GM19395 (cell line): ENCODE measurements around the gene RHEB.

Experiments used
- ATAC-seq: cut with Tn5 transposase; IDR thresholded peaks from one replicate; pipeline ENCODE4 v1.9.1; 2021; ENCODE audit warnings: mild to moderate bottlenecking, moderate library complexity; ENCODE audit not compliant: unreplicated experiment

RHEB gene

GRCh38 chr7:151435103-151435916, 84.4 kb downstream of the RHEB start:
- ATAC-seq, result no peak

DNA sequence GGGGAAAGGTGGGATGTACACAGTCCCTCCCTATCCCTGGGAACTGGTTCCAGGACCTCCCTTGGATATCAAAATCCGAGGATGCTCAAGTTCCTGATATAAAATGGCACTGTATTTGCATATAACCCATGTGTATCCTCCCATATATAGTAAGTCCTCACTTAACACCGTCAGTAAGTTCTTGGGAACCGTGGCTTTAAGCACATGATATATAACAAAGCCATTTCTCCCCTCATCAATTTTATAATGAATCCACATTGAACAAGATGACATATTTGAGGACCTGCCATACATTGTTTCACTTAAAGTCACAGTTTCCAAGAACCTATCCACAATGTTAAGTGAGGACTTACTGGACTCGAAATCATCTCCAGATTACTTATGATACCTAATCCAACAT, 85.1 kb downstream of the RHEB start:
- no peak for ATAC-seq

- ATAC-seq, result no peak
These were observed 85.8 kb downstream of the RHEB start for GRCh38 chr7:151433721-151434400.

GRCh38 chr7:151432658-151433521, 86.8 kb downstream of the RHEB start:
- ATAC-seq, result peak; percentile 55

- ATAC-seq, result no peak
These were observed 87.9 kb downstream of the RHEB start for GRCh38 chr7:151431768-151432311.

DNA sequence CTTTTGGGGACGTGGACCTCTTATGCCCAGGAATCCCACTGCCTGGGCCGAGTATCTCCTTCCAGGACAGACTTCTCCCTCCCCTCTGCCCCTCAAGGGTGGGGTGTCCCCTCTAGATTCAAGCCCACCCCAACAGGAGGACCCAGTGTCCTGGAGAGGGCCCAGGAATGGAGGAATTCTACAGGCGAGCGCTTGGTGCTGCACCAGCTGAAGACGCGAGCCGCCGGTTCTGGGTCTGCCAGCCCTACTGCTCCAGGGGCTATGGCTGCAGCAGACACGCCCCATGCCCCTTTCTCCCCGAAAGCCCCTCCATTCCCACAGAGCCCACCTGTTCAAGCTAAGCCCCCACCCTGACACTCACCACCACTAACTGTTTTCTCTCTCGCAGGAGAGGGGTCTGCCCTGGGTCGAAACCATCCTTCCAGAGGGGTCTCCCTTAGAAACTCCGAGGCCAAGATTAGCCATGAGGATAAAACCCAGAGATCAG, 88.4 kb downstream of the RHEB start:
- ATAC-seq, result no peak

DNA sequence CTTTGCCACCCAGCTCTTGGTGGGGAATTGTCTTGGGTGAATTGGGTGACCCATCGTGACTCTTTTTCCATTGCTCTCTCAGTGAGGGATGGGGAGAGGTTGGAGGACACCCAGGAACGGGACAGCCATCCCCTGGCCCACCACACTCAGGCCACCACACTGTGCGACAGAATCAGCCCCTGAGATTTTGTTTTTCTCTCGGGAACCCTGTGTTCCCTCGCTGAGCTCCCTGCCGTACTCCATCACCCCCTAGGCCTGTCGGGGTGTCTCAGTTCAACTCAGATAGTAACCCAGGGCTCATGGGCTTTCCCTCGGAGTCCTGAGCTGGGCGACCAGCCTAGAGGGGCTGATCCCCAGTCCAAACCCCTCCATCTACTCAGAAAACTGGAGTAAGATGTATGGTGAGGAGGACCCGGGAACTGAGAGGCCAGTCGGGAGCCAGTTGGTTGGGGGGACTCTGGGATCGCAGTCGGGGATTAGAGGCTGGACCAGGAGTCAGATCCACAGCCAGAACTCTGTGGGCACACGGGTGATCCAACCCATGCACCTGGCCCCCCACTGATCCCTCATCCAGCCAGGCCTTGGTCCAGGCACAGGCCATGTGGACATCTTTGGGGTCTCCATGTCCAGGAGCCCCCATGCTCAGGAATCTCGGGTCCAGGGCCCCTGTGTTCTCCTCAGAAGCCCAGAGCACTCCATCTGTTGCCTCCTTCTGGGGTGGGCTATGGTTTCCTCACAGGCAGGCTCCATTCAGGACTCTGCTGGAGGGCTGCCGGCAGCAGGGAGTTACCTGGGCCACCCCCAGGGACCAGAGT, 89.1 kb downstream of the RHEB start:
- no peak for ATAC-seq

DNA sequence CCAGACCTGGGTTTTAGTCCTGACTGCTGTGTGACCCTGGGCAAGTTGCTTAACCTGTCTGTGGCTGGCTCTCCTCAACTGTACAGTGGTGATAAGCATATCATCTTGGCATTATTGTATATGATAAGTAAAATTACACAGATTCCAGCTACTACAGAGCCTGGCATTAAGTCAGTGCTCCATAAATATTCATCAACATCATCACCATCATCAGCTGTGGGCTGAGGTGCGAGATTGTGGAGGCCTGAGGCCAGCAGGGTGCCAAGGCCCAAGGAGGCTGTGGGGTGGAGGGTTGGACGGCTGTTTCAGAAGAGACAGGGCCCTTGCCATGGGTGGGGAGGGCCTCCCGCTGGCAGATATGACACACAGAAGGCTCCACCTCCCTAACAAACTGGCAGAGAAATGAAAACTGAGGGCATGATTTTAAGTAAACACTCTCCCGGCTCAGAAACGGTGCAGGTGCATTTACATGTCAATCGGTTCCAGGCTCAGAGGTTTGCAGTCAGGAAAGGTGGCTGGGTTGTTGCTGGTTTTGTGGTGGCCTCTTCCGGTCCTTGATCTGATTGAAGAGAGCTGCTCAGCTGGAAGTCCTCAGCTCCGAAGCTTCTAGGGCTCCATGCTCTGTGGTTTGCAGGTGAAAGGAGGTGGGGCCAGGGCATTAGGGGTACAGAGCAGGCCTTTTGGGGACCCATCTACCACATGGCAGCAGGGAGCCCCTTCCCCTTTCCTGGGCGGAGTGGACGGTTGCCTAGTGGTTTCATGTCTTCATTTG, 89.9 kb downstream of the RHEB start:
- ATAC-seq, result peak; percentile 60

GRCh38 chr7:151429237-151429559, 90.5 kb downstream of the RHEB start:
- ATAC-seq, result no peak

GRCh38 chr7:151428378-151429236, 91.1 kb downstream of the RHEB start:
- ATAC-seq, result no peak

DNA sequence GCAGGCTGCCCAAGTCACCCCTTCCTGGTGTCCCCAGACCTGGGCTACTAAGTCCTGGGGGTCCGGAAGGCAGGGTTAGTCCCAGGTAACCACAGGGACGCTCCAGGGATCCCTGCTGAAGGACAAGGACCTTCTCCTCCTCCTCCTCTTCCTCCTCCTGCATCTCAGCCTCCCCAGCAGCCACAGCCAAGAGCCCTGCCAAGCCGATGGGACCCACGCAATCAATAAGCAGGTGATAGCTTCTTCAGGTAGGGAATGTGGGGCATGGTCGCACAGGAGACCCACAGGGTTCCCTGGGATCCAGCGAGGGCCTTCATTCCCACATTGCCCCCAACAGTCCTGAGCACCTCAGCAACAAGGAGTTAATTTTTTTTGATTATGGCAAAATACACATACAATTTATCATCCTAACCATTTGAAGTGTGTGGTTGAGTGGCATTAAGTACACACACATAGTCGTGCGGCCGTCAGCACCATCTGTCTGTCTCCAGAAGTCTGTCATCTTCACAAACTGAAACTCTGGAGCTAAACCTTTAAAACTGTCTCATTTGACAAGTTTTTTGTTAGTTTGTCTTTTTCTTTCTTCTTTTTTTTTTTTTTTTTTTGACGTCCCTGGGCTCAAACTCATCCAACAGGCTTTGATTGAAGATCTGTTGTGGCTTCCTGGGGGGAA, 91.9 kb downstream of the RHEB start:
- no peak for ATAC-seq

DNA sequence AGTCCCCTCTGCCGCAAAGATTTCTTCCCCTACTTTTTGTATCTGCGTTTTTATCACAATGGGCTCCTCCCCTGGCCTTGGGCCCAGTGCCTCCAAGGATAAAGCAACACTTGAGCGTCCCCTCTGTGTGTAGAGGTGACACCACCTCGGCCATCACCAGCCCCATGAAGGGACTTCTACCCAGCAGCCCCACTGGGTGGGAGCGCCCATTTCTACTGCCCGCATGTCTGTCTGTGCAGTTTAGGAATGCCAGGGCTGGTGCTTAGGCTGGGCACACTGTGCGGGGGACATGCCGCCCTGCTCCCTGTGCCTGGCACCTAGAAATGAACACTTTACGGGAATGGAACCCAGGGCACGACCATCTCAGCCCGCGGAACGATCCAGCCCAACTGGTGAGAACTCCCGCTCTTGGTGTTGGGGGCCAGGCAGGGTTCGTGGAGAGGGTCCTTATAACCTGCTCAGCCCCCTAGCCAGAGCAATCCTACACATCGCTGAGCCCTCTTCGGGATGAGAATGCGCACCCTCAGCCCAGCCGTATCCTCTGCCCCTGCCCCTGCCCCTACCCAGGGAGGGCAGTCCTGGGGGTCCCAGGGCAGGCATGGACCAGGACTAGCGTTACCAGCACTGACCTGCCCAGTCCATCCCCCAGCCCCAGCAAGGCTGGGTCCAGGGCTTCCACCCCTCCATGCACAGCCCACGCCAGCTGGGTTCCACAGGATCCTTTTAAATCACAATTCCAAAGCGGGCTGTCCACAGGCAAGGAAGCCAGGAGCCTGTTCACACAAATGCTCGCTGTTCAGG, 92.6 kb downstream of the RHEB start:
- ATAC-seq, result no peak

DNA sequence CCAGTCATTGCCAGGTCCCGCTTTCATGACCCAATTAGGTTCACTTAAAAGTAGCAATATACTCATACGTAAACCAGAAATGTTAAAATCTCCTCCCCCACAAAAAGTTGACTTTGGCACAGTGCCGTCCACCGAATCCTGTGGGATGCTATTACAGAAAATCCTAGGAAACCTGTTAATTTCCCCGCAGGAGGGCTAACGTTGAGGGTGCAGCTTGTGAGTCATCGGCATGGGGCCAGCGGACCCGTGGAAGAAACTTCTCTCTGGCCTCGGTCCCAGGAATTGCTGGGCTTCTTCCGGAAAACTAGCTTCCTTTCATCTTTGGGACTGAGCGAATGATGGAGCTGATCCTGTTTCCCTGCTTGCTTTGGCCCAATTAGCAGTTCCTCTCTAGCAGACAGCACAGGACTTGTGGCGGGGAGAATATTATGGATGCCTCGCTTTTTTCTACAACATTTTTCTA, 93.2 kb downstream of the RHEB start:
- no peak for ATAC-seq

DNA sequence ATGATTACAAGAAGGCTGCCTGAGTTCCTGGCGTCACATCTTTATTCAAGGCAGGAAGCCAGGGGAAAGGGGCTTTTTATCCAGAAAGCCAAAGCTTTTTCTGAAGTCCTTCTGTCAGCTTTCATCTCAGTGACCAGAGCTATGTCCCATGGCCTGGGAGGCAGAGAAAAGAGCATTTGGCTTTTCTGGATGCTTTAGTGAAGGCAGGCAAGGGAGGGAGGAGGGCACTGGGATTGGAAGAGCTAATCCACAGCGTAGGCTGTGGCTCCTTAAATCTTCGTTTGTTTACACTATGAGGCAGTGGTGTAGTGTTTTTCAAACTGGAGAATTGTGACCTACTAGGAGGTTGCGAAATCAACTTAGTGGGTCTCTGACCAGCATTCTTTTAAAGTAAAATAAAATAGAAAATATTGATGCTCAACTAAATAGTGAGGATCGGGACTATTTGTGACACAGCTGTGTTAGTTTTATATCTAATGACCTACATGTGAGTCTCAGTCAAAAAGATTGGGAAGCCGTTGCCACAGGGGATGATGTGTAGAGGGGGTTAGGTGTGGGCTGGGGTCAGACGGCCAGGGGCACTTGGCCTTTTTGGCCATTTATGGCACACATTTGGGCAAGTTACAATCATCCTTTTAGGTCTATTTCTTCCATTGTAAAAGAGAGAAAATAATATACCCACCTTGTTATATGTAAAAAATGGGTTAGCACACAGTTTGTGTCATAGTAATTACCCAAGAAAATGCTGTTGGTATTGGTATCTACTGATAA, 93.8 kb downstream of the RHEB start:
- ATAC-seq, result no peak

DNA sequence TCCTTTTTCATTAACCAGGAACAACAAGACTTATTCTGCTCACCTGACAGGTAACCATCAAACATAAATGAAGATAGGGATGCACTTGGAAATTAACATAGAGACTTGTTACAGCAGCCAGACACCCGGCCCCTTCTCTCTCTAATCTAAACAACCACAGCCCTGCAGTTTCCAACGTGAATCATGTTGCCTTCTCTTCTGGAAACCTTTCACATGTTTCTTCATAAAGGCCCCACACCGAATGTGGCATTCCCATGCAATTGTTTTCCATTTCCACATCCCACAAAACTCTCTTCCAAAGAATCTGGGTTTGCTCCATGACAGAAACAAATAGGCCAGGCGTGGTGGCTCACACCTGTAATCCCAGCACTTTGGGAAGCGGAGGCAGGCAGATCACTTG, 94.9 kb downstream of the RHEB start:
- no peak for ATAC-seq

DNA sequence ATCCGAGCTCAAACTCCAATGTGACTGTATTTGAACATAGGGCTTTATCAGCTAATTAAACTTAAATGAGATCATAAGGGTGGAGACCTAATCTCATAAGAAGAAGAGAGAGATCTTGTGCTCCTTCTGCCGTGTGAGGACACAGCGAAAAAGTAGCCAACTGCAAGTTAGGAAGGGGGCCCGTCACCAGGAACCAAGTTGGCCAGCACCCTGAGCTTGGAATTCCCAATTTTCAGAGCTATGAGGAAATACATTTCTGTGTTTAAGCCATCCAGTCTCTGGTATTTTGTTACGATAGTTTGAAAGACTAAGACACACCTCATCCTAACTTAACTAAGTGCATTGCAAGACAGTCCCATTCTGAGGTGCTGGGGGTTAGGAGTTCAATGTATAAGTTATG, 95.8 kb downstream of the RHEB start:
- ATAC-seq, result no peak
